ENCODE measurements around the gene CFAP52. TPM values are rescaled to one million over a fixed set of nuclear protein-coding genes. Genes with fewer than 3 reads are reported as not detected.
A peak's percentile ranks its signal among the peaks of the same experiment; 100 is the strongest.
"Not testable (repeated sequence)": the region's sequence is repeated elsewhere in the genome, so short reads cannot be mapped to it uniquely, and the experiment has no call there.

The CFAP52 gene
- total and polyA plus RNA-seq, 2 of the 13 experiments (the other 11 are each of a cell fraction or from before 2014, with no cell fraction given): not detected

GRCh38 chr17:9554715-9555114 lies 21.7 kb upstream of the CFAP52 start:
- DNase-seq (ENCODE audit: low spot score): peak; percentile 63
- H3K79me2 ChIP-seq (ENCODE audit: insufficient read depth, low read length); H4K20me1 ChIP-seq (ENCODE audit: insufficient read depth, low read length); H3K4me2 ChIP-seq (ENCODE audit: low read depth, low read length); BruUV-seq (replicated peaks); intact Hi-C loops (cut with micrococcal nuclease; ENCODE audit: unreplicated experiment); H3K27ac ChIP-seq (ENCODE audit: extremely low read length, insufficient read depth, low read length); POLR2A ChIA-PET; H3K9me3 ChIP-seq (ENCODE audit: low read length); H3K27me3 ChIP-seq (ENCODE audit: control insufficient read depth in 1 of 2, insufficient read depth in 2 of 2, low read length in 2 of 2); in situ Hi-C loops (cut with HindIII; ENCODE audit: extremely low pct_ligation_motif_present, low pct_unique_long_range_greater_than_20kb); FAIRE-seq; H3K4me3 ChIP-seq (replicated peaks in 1 of 3; ENCODE audit: insufficient read depth in 1 of 3, low read depth in 2 of 3, low read length in 3 of 3); H3K9ac ChIP-seq (ENCODE audit: insufficient read depth, low read depth, low read length); H2AFZ ChIP-seq (ENCODE audit: low read length); H3K36me3 ChIP-seq (replicated peaks in 1 of 2; ENCODE audit: control insufficient read depth in 1 of 2, insufficient read depth in 2 of 2, low read length in 2 of 2): not testable (repeated sequence)
- WGBS (ENCODE audit: low lambda C conversion rate): 61% methylated on average over 6 of the region's 6 CpGs
- peaks cover 14% of the 10 kb centered on the region for H3K4me1 ChIP-seq (ENCODE audit: insufficient read depth, low read length)
- peak; percentile 40; the same call in 2 of the 3 replicates for ATAC-seq
- peak; percentile 48; the same call in 1 of the 2 replicates for TF ChIP-seq ZNF121 (CRISPR knock-in tag; IDR thresholded peaks at IDR 0.05)
- TF ChIP-seq STAG1 (CRISPR knock-in tag; IDR thresholded peaks at IDR 0.05): peak; percentile 40
- peak; percentile 50 for TF ChIP-seq CTCF (CRISPR knock-in tag; IDR thresholded peaks at IDR 0.05)
- peak; percentile 92 for TF ChIP-seq ZNF362 (CRISPR knock-in tag; IDR thresholded peaks at IDR 0.05; ENCODE audit: borderline replicate concordance)
- CTCF ChIA-PET (ENCODE audit: low intra/inter-chr PET ratio, low total read pairs): interaction anchor here (0.6 to 1.7 kb wide), 3 partner anchors 560 to 563 kb away, joined by 3 to 7 read pairs (median 3); no protein-coding TSS in a partner anchor

- no peaks in the 10 kb centered on the region for H3K36me3 ChIP-seq (replicated peaks in 1 of 2; ENCODE audit: control insufficient read depth in 1 of 2, insufficient read depth in 2 of 2, low read length in 2 of 2)
- H4K20me1 ChIP-seq (ENCODE audit: insufficient read depth, low read length): no peaks in the 10 kb centered on the region
- no peaks in the 10 kb centered on the region for H3K27me3 ChIP-seq (ENCODE audit: control insufficient read depth in 1 of 2, insufficient read depth in 2 of 2, low read length in 2 of 2)
- peak; percentile 16 for DNase-seq (ENCODE audit: low spot score)
- no peaks in the 10 kb centered on the region for H3K79me2 ChIP-seq (ENCODE audit: insufficient read depth, low read length)
- H3K4me2 ChIP-seq (ENCODE audit: low read depth, low read length): no peak overlapping the region
- H3K4me3 ChIP-seq (replicated peaks in 1 of 3; ENCODE audit: insufficient read depth in 1 of 3, low read depth in 2 of 3, low read length in 3 of 3): no peak overlapping the region
- FAIRE-seq: peak; percentile 28
- no peak for ATAC-seq
- in situ Hi-C loops (cut with HindIII; ENCODE audit: extremely low pct_ligation_motif_present, low pct_unique_long_range_greater_than_20kb) (no loop called here), intact Hi-C loops (cut with micrococcal nuclease; ENCODE audit: unreplicated experiment) (no loop called here)
- no peaks in the 10 kb centered on the region for H3K9me3 ChIP-seq (ENCODE audit: low read length)
- ChIA-PET CTCF (ENCODE audit: low intra/inter-chr PET ratio, low total read pairs) (no interaction called here), POLR2A (no interaction called here)
- H3K9ac ChIP-seq (ENCODE audit: insufficient read depth, low read depth, low read length): no peak overlapping the region
- no peak overlapping the region for H2AFZ ChIP-seq (ENCODE audit: low read length)
- peaks cover 14% of the 10 kb centered on the region for H3K4me1 ChIP-seq (ENCODE audit: insufficient read depth, low read length)
- WGBS (ENCODE audit: low lambda C conversion rate): 75% methylated on average over 8 of the region's 10 CpGs
- peak overlapping the region; percentile 23 for H3K27ac ChIP-seq (ENCODE audit: extremely low read length, insufficient read depth, low read length)
- BruUV-seq (replicated peaks): no TSS peak
- TF ChIP-seq MZF1 (CRISPR knock-in tag; IDR thresholded peaks at IDR 0.05; ENCODE audit: borderline replicate concordance) (no peak), SKI (IDR thresholded peaks at IDR 0.05; ENCODE audit: partially characterized antibody) (no peak), ZBTB33 (CRISPR knock-in tag; IDR thresholded peaks at IDR 0.05) (0 out of 2 replicates have a peak, but pooled peaks have one; percentile 12), AGO2 (optimal IDR thresholded peaks at IDR 0.05; ENCODE audit: low read depth, low read length) (no peak), JUN (CRISPR knock-in tag; IDR thresholded peaks at IDR 0.05) (no peak), CEBPB (IDR thresholded peaks at IDR 0.05; ENCODE audit: borderline replicate concordance, low read depth, low read length) (peak; percentile 80), FOXA3 (CRISPR knock-in tag; IDR thresholded peaks at IDR 0.05) (peak; percentile 26; the same call in 1 of the 2 replicates), SOX13 (IDR thresholded peaks at IDR 0.05) (no peak), SOX13 (CRISPR knock-in tag; conservative IDR thresholded peaks at IDR 0.05 in 1 of 2, IDR thresholded peaks at IDR 0.05 in 1 of 2) (peak in 1 of 2 experiments; percentile 20; a peak in 1 of 4 replicates)
These were observed 19.2 kb upstream of the CFAP52 start for GRCh38 chr17:9557161-9557755.
